GM12878 (cell line): ENCODE data around the gene CDKL5.

ENCODE experiments used
- CEBPB ChIP-seq, 2 experiments: fragments of 150-350 bp in 1 of 2; IDR thresholded peaks; 2 replicates each; pipeline ENCODE4 v1.6.1; 2012 to 2014; ENCODE audit warnings: low read depth in 2 of 2, low read length in 2 of 2, borderline replicate concordance in 1 of 2, inconsistent platforms in 1 of 2
- CHD2 ChIP-seq: IDR thresholded peaks from 2 replicates; pipeline ENCODE4 v1.6.1; 2011; ENCODE audit warnings: low read depth, low read length, improper control_type of control experiment, borderline replicate concordance
- RAD21 ChIP-seq: IDR thresholded peaks from 2 replicates; pipeline ENCODE4 v1.6.1; 2011; ENCODE audit warnings: mild to moderate bottlenecking, low read depth, low read length, moderate library complexity; ENCODE audit not compliant: insufficient read depth
- SIN3A ChIP-seq: IDR thresholded peaks from 2 replicates; pipeline ENCODE4 v1.6.1; 2012; ENCODE audit warnings: low read depth, low read length, improper control_type of control experiment
- TF ChIP-seq, protein P1 (sequence below), 3 experiments: IDR thresholded peaks in 2 of 3; conservative IDR thresholded peaks in 1 of 3; 2 replicates each; pipeline ENCODE4 v1.5.1; 2011; ENCODE audit warnings: low read depth in 3 of 3, low read length in 3 of 3, mild to moderate bottlenecking in 3 of 3, control low read depth in 2 of 3, moderate library complexity in 2 of 3, inconsistent platforms in 1 of 3, mixed read lengths in 1 of 3; ENCODE audit not compliant: control insufficient read depth in 2 of 3, insufficient read depth in 1 of 3; ENCODE audit errors: extremely low read depth in 1 of 3
- TF ChIP-seq, protein P2 (sequence below): IDR thresholded peaks from 2 replicates; pipeline ENCODE4 v1.6.1; 2012; ENCODE audit warnings: low read depth, low read length, improper control_type of control experiment

DNA sequence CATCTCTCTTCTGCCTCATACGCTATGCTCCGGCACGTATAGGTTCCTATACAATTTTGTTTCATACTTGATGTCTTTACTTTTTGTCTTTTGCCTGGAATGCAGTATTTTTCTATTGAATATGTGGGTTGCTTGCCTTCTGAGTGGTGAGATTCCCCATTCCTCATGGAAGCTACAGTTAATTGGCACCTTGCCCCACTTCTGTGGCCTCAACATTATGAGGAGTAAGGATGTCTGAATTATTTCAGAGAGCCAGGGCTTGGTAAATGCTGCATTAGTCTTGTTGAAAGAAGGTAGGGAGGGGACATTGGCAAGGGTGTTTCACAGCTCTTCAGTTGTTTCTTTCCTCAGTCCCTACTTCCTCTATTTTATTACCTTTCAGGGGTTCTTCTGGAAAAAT lies 23.0 kb downstream of the CDKL5 start:
- TF ChIP-seq, protein P1, sequence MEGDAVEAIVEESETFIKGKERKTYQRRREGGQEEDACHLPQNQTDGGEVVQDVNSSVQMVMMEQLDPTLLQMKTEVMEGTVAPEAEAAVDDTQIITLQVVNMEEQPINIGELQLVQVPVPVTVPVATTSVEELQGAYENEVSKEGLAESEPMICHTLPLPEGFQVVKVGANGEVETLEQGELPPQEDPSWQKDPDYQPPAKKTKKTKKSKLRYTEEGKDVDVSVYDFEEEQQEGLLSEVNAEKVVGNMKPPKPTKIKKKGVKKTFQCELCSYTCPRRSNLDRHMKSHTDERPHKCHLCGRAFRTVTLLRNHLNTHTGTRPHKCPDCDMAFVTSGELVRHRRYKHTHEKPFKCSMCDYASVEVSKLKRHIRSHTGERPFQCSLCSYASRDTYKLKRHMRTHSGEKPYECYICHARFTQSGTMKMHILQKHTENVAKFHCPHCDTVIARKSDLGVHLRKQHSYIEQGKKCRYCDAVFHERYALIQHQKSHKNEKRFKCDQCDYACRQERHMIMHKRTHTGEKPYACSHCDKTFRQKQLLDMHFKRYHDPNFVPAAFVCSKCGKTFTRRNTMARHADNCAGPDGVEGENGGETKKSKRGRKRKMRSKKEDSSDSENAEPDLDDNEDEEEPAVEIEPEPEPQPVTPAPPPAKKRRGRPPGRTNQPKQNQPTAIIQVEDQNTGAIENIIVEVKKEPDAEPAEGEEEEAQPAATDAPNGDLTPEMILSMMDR (IDR thresholded peaks at IDR 0.05 in 2 of 3, conservative IDR thresholded peaks at IDR 0.05 in 1 of 3; ENCODE audit: control insufficient read depth in 2 of 3, extremely low read depth in 1 of 3, insufficient read depth in 1 of 3, low read depth in 3 of 3, low read length in 3 of 3) = no peak
- no peak for TF ChIP-seq CHD2
- TF ChIP-seq RAD21 = no peak
- TF ChIP-seq, protein P2, sequence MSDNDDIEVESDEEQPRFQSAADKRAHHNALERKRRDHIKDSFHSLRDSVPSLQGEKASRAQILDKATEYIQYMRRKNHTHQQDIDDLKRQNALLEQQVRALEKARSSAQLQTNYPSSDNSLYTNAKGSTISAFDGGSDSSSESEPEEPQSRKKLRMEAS = no peak
- no peak for TF ChIP-seq CEBPB (IDR thresholded peaks at IDR 0.05; ENCODE audit: borderline replicate concordance in 1 of 2, low read depth in 2 of 2, low read length in 2 of 2)
- TF ChIP-seq SIN3A = no peak
